ENCODE data around the gene CWH43. TPM values are rescaled to one million over a fixed set of nuclear protein-coding genes. Genes with fewer than 3 reads are reported as not detected.
A peak's percentile ranks its signal among the peaks of the same experiment; 100 is the strongest.
"Not testable (repeated sequence)": the region's sequence is repeated elsewhere in the genome, so short reads cannot be mapped to it uniquely, and the experiment has no call there.

The CWH43 gene
- total RNA-seq, 1 experiment from 2014 or later = not detected

DNA sequence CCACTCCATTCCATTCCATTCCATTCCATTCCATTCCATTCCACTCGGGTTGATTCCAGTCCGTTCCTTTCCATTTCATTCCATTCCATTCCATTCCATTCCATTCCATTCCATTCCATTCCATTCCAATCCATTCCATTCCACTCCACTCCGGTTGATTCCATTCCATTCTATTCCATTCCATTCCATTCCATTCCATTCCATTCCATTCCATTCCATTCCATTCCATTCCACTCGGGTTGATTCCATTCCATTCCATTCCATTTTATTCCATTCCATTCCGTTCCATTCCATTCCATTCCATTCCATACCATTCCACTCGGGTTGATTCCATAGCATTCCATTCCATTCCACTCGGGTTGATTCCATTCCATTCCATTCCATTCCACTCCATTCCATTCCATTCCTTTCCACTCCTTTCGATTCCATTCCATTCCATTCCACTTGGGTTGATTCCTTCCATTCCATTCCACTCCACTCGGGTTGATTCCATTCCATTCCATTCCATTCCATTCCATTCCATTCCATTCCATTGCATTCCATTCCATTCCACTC is 116.3 kb downstream of the CWH43 start:
- peak; percentile 39 for DNase-seq
- H3K27ac ChIP-seq (ENCODE audit: low read length); H3K4me1 ChIP-seq (ENCODE audit: low read length); H2AFZ ChIP-seq (ENCODE audit: low read length); H3K9ac ChIP-seq (ENCODE audit: low read length); H3K9me2 ChIP-seq (replicated peaks; ENCODE audit: insufficient read depth, low read length); H3K4me2 ChIP-seq (ENCODE audit: low read depth, low read length, poor library complexity, severe bottlenecking); H3K4me3 ChIP-seq (ENCODE audit: low read length); H4K20me1 ChIP-seq (ENCODE audit: insufficient read depth, low read depth, low read length); H3K36me3 ChIP-seq (ENCODE audit: insufficient read depth, low read length); H3K79me2 ChIP-seq (ENCODE audit: low read length); H3K27me3 ChIP-seq (ENCODE audit: low read length): not testable (repeated sequence)
- H3K9me3 ChIP-seq (ENCODE audit: low read length) = peaks cover 36% of the 10 kb centered on the region

DNA sequence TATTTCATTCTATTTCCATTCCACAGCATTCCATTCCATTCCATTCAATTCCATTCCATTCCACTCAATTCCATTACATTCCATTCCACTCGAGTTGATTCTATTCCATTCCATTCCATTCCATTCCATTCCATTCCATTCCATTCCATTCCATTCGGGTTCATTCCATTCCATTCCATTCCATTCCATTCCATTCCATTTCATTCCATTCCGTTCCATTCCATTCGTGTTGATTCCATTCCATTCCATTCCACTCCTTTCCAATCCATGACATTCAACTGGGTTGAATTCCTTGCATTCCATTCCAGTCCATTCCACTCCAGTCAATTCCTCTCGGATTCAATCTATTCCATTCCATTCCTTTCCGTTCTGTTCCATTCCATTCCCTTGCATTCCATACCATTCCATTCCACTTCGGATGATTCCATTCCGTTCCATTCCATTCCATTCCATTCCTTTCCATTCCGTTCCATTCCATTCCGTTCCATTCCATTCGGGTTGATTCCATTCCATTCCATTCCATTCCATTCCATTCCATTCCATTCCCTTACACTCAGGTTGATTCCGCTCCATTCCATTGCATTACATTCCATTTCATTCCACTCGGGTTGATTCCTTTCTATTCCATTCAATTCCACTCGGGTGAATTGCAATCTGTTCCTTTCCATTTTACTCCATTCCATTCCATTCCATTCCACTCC is 117.5 kb downstream of the CWH43 start:
- not testable (repeated sequence) for H3K27me3 ChIP-seq (ENCODE audit: low read length); H3K79me2 ChIP-seq (ENCODE audit: low read length); H3K4me3 ChIP-seq (ENCODE audit: low read length); H2AFZ ChIP-seq (ENCODE audit: low read length); H3K36me3 ChIP-seq (ENCODE audit: insufficient read depth, low read length); H3K27ac ChIP-seq (ENCODE audit: low read length); DNase-seq; H3K9me2 ChIP-seq (replicated peaks; ENCODE audit: insufficient read depth, low read length); H3K4me2 ChIP-seq (ENCODE audit: low read depth, low read length, poor library complexity, severe bottlenecking); H4K20me1 ChIP-seq (ENCODE audit: insufficient read depth, low read depth, low read length); H3K9ac ChIP-seq (ENCODE audit: low read length); H3K4me1 ChIP-seq (ENCODE audit: low read length)
- peaks cover 33% of the 10 kb centered on the region for H3K9me3 ChIP-seq (ENCODE audit: low read length)

DNA sequence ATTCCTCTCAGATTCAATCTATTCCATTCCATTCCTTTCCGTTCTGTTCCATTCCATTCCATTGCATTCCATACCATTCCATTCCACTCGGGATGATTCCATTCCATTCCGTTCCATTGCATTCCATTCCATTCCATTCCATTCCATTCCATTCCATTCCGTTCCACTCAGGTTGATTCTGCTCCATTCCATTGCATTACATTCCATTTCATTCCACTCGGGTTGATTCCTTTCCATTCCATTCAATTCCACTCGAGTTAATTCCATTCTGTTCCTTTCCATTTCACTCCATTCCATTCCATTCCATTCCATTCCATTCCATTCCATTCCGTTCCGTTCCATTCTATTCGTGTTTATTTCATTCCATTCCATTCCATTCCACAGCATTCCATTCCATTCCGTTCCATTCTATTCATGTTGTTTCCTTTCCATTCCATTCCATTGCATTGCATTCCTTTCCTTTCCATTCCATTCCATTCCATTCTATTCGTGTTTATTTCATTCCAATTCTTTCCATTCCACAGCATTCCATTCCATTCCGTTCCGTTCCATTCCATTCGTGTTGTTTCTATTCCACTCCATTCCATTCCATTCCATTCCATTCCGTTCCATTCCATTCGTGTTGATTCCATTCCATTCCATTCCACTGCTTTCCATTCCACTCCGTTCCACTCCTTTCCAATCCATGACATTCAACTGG is 118.3 kb downstream of the CWH43 start:
- not testable (repeated sequence) for H3K9me2 ChIP-seq (replicated peaks; ENCODE audit: insufficient read depth, low read length); H3K79me2 ChIP-seq (ENCODE audit: low read length); H3K27ac ChIP-seq (ENCODE audit: low read length); H4K20me1 ChIP-seq (ENCODE audit: insufficient read depth, low read depth, low read length); H3K27me3 ChIP-seq (ENCODE audit: low read length); H3K9ac ChIP-seq (ENCODE audit: low read length); H3K4me2 ChIP-seq (ENCODE audit: low read depth, low read length, poor library complexity, severe bottlenecking); H2AFZ ChIP-seq (ENCODE audit: low read length); H3K36me3 ChIP-seq (ENCODE audit: insufficient read depth, low read length); H3K4me1 ChIP-seq (ENCODE audit: low read length)
- 0 out of 2 replicates have a peak overlapping the region, but pooled peaks have one; percentile 20 for H3K4me3 ChIP-seq (ENCODE audit: low read length)
- H3K9me3 ChIP-seq (ENCODE audit: low read length) = peaks cover 29% of the 10 kb centered on the region
- DNase-seq = peak; percentile 34

DNA sequence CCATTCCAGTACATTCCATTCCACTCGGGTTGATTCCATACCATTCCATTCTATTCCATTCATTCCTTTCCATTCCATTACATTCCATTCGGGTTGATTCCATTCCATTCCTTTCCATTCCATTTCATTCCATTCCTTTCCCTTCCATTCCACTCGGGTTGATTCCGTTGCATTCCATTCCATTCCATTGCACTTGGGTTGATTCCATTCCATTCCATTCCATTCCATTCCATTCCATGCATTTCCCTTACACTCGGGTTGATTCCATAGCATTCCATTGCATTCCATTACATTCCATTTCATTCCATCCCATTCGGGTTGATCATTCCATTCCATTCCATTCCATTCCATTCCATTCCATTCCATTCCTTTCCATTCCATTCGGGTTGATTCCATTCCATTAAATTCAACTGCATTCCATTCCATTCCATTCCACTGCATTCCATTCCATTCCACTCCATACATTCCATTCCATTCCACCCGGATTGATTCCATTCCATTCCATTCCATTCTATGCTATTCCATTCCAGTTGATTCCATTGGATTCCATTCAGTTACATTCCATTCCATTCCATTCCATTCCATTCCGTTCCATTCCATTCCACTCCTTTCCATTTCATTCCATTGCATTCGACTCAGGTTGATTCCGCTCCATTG is 119.3 kb downstream of the CWH43 start:
- H3K4me3 ChIP-seq (ENCODE audit: low read length) = 0 out of 2 replicates have a peak overlapping the region, but pooled peaks have one; percentile 0
- H3K9me2 ChIP-seq (replicated peaks; ENCODE audit: insufficient read depth, low read length); H3K79me2 ChIP-seq (ENCODE audit: low read length); H3K27ac ChIP-seq (ENCODE audit: low read length); H3K4me1 ChIP-seq (ENCODE audit: low read length); H3K36me3 ChIP-seq (ENCODE audit: insufficient read depth, low read length); H4K20me1 ChIP-seq (ENCODE audit: insufficient read depth, low read depth, low read length); H3K9ac ChIP-seq (ENCODE audit: low read length); H3K27me3 ChIP-seq (ENCODE audit: low read length); H3K4me2 ChIP-seq (ENCODE audit: low read depth, low read length, poor library complexity, severe bottlenecking); H2AFZ ChIP-seq (ENCODE audit: low read length): not testable (repeated sequence)
- peak; percentile 38 for DNase-seq
- peaks cover 22% of the 10 kb centered on the region for H3K9me3 ChIP-seq (ENCODE audit: low read length)

DNA sequence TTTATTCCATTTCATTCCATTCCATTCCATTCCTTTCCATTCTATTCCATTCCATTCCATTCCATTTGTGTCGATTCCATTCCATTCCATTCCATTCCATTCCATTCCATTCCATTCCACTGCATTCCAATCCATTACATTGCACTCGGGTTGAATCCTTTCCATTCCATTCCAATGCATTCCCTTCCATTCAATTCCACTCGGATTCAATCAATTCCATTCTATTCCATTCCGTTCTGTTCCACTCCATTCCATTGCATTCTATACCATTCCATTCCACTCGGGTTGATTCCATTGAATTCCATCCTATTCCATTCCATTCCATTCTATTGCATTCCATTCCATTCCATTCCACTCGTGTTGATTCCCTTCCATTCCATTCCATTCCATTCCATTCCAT is 121.2 kb downstream of the CWH43 start:
- peak; percentile 62 for DNase-seq
- H3K36me3 ChIP-seq (ENCODE audit: insufficient read depth, low read length); H3K4me3 ChIP-seq (ENCODE audit: low read length); H4K20me1 ChIP-seq (ENCODE audit: insufficient read depth, low read depth, low read length); H3K4me1 ChIP-seq (ENCODE audit: low read length); H2AFZ ChIP-seq (ENCODE audit: low read length); H3K9me2 ChIP-seq (replicated peaks; ENCODE audit: insufficient read depth, low read length); H3K27ac ChIP-seq (ENCODE audit: low read length); H3K4me2 ChIP-seq (ENCODE audit: low read depth, low read length, poor library complexity, severe bottlenecking); H3K9ac ChIP-seq (ENCODE audit: low read length); H3K27me3 ChIP-seq (ENCODE audit: low read length); H3K79me2 ChIP-seq (ENCODE audit: low read length): not testable (repeated sequence)
- H3K9me3 ChIP-seq (ENCODE audit: low read length) = peaks cover 27% of the 10 kb centered on the region

DNA sequence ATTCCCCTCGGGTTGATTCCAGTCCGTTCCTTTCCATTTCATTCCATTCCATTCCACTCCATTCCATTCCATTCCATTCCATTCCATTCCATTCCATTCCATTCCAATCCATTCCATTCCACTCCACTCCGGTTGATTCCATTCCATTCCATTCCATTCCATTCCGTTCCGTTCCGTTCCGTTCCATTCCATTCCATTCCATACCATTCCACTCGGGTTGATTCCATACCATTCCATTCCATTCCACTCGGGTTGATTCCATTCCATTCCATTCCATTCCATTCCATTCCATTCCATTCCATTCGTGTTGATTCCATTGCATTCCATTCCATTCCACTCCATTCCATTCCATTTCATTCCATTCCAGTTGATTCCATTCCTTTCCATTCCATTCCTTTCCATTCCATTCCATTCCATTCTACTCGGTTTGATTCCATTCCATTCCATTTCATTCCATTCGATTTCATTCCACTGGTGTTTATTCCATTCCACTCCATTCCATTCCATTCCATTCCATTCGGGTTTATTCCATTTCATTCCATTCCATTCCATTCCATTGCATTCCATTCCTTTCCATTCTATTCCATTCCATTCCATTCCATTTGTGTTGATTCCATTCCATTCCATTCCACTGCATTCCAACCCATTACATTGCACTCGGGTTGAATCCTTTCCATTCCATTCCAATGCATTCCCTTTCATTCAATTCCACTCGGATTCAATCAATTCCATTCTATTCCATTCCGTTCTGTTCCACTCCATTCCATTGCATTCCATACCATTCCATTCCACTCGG is 122.3 kb downstream of the CWH43 start:
- H4K20me1 ChIP-seq (ENCODE audit: insufficient read depth, low read depth, low read length); H3K27ac ChIP-seq (ENCODE audit: low read length); H2AFZ ChIP-seq (ENCODE audit: low read length); H3K4me1 ChIP-seq (ENCODE audit: low read length); H3K79me2 ChIP-seq (ENCODE audit: low read length); H3K9me2 ChIP-seq (replicated peaks; ENCODE audit: insufficient read depth, low read length); H3K4me2 ChIP-seq (ENCODE audit: low read depth, low read length, poor library complexity, severe bottlenecking); H3K4me3 ChIP-seq (ENCODE audit: low read length); H3K27me3 ChIP-seq (ENCODE audit: low read length); H3K9ac ChIP-seq (ENCODE audit: low read length); H3K36me3 ChIP-seq (ENCODE audit: insufficient read depth, low read length): not testable (repeated sequence)
- DNase-seq = peak; percentile 26
- H3K9me3 ChIP-seq (ENCODE audit: low read length) = peaks cover 31% of the 10 kb centered on the region

DNA sequence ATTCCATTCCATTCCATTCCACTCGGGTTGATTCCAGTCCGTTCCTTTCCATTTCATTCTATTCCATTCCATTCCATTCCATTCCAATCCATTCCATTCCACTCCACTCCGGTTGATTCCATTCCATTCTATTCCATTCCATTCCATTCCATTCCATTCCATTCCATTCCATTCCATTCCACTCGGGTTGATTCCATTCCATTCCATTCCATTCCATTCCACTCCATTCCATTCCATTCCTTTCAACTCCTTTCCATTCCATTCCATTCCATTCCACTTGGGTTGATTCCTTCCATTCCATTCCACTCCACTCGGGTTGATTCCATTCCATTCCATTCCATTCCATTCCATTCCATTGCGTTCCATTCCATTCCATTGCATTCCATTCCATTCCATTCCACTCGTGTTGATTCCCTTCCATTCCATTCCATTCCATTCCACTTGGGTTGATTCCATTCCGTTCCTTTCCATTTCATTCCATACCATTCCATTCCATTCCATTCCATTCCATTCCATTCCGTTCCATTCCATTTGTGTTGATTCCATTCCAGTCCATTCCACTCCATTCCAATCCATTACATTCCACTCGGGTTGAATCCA is 123.6 kb downstream of the CWH43 start:
- not testable (repeated sequence) for H3K9ac ChIP-seq (ENCODE audit: low read length); H2AFZ ChIP-seq (ENCODE audit: low read length); DNase-seq; H3K4me1 ChIP-seq (ENCODE audit: low read length); H3K4me3 ChIP-seq (ENCODE audit: low read length); H3K79me2 ChIP-seq (ENCODE audit: low read length); H3K36me3 ChIP-seq (ENCODE audit: insufficient read depth, low read length); H4K20me1 ChIP-seq (ENCODE audit: insufficient read depth, low read depth, low read length); H3K4me2 ChIP-seq (ENCODE audit: low read depth, low read length, poor library complexity, severe bottlenecking); H3K27me3 ChIP-seq (ENCODE audit: low read length); H3K9me2 ChIP-seq (replicated peaks; ENCODE audit: insufficient read depth, low read length); H3K27ac ChIP-seq (ENCODE audit: low read length)
- H3K9me3 ChIP-seq (ENCODE audit: low read length) = peaks cover 26% of the 10 kb centered on the region

Measured in Karpas-422 (cell line).